Subcutaneous adipose tissue (tissue), 4 donors: ENCODE measurements around the gene PFKP. TPM values are rescaled to one million over a fixed set of nuclear protein-coding genes. Genes with fewer than 3 reads are reported as not detected.

Experiments used
- total RNA-seq, 4 donors: library from RNA; depleted of rRNA; stranded (reverse); fragments of >200 nt; gene quantifications; one replicate each; pipeline ENCODE4 v1.1.0, GENCODE V29; 2016
- TF ChIP-seq, protein P1 (sequence below): fragments of 450-650 bp; IDR thresholded peaks from one replicate; pipeline ENCODE4 v1.5.1; 2016; ENCODE audit warnings: low read depth, mild to moderate bottlenecking, control low read depth, antibody characterized with exemption, moderate library complexity

Gene PFKP
- total RNA-seq, 4 donors from 2014 or later, result 18.3 to 25.3 (median 20.0) TPM

DNA sequence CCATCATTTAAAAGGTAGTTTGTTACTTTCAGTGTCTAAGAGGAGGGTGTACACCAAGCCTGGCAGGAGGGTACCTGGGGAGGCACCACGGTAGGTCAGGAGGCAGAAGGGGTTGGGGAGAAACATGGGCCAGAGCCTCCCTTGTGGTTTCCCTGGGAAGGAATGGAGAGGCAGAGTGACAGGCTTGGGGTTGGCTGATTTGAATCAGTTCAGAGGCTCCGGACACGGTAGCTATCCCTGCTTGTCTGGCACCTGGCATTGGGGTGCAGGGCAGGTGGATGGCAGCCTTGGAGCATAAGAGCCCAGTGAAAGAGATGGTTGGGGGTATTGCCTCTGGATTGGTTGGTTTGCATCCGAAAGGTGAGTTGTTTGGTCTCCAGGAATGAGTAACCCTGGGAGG, 30.2 kb upstream of the PFKP start:
- TF ChIP-seq, protein P1, sequence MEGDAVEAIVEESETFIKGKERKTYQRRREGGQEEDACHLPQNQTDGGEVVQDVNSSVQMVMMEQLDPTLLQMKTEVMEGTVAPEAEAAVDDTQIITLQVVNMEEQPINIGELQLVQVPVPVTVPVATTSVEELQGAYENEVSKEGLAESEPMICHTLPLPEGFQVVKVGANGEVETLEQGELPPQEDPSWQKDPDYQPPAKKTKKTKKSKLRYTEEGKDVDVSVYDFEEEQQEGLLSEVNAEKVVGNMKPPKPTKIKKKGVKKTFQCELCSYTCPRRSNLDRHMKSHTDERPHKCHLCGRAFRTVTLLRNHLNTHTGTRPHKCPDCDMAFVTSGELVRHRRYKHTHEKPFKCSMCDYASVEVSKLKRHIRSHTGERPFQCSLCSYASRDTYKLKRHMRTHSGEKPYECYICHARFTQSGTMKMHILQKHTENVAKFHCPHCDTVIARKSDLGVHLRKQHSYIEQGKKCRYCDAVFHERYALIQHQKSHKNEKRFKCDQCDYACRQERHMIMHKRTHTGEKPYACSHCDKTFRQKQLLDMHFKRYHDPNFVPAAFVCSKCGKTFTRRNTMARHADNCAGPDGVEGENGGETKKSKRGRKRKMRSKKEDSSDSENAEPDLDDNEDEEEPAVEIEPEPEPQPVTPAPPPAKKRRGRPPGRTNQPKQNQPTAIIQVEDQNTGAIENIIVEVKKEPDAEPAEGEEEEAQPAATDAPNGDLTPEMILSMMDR, result no peak

DNA sequence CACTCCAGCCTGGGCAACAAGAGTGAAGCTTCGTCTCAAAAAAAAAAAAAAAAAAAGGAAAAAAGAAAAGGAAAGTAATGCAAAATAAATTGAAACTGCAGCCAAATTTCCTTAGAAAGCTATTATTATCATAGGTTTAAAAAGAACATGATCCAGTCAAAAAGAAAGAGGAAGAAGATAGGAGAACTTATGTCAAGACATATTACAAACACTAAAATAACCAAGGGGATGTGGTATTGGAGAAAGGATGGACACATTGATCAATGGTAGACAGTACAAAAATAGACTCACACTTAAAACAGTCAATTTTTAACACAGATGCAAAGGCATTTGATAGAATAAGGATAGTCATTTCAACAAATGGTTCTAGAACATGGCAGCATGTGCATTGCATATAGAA, 27.3 kb upstream of the PFKP start:
- TF ChIP-seq, protein P1, result no peak

DNA sequence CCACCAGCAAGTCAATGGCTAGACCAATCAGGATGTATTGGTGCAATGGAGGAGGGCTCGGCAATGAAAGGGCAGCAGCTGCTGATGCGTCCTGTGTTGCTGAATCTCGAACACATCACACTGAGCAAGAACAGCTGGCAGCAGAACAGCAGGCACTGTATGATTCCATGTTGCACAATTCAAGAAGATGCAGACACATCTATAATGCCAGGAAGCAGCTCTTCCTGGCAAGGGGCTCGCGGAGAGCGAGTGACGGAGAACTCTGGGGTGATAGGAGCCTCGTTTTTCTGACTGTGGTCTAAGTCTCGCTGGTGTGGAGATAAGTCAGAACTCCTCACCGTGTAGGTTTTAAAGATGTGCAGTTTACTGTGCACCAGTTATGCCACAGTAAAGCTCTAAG, 24.8 kb upstream of the PFKP start:
- TF ChIP-seq, protein P1, result no peak

DNA sequence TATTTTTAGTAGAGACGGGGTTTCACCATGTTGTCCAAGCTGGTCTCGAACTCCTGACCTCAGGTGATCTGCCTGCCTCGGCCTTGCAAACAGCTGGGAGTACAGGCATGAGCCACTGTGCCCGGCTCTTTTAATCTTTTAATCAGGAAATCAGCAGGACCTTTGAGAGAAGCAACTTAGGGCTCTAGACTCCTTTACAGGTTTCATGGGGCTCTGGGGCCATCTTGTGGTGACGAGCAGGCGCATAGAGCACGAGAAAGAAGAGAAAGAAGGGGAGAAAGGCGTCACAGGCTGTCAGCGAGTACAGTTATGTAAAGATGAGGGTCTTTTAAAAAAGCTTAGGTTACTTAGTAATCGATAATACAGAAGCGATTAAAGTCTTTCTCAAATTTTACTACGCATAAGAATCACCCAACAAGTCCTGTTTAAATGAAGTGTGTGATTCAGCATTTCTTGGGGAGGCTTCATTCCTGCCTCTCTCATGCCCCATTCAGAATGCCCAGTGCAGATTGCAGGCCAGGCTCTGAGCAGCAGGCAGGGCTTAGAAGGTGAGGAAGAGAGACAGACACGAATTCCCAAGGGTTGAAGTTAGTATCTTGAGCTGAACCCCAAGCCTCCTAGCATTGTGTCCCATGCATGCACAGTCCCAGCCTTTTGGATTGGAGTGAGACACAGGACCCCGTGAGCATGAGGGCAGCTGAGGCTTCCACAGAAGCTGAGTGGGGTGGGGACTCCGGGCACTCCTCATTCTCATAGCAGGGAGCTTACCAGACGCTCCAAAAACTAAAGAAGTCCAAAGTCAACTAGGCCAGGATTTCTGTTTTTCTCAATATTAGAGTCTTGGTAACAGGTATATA, 23.6 kb upstream of the PFKP start:
- TF ChIP-seq, protein P1, result no peak

DNA sequence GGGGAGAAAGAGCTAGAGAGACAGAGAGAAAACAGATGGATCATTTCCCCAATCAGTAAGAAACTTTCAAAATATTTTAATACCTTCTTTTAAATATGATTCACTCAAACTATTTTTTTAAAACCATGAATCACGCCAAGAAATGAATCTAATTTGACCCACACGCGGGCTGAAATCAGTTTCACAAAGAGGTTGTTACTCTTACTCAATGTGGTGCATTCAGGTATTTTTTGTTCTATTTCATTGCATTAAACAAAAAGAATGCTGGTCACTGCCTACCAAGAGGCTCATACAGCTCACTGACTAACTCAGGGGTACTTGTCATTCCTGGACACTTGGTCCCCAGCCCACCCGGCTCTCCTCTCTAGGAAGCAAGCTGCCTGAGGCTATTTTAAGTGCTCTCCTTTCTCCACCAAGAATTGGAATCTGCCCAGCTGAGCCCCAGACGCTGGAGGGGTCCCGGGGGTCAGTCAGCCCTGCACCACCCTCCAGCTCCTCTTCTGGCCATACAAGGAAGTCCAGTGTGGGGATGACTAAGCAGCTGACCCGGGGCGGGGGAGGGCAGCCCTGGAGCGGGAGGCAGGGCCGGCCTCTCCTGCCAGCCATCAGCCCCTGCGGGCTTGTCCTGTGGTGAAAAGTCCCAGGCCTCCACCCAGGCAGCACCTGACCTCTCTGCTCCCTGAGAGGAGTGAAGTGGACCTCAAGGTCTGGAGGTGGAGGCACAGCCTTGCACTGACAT, 21.7 kb upstream of the PFKP start:
- TF ChIP-seq, protein P1, result no peak

DNA sequence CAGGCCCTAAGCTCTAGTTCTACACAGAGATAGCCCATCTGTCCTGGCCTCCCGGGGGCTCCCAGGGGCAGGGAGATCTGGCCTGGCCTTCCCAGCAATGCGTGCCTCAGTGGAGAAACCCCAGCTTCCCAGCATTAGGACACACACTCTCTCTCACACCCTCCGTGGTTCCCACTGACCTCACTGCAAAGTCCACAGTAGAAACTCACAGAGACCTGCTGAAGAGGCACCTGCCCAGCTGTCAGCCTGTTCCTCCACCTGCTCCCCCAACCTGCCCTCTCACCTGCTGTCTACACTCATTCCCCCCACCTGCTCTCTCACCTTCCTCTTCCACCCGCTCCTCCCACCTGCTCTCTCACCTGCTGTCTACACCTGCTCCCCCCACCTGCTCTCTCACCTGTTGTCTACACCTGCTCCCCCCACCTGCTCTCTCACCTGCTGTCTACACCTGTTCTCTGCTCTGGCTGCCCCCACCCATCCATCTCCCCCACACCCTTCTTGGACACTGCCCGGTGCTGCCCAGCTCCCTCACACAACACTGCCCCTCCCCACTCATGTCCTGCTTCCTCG, 21.1 kb upstream of the PFKP start:
- TF ChIP-seq, protein P1, result no peak

DNA sequence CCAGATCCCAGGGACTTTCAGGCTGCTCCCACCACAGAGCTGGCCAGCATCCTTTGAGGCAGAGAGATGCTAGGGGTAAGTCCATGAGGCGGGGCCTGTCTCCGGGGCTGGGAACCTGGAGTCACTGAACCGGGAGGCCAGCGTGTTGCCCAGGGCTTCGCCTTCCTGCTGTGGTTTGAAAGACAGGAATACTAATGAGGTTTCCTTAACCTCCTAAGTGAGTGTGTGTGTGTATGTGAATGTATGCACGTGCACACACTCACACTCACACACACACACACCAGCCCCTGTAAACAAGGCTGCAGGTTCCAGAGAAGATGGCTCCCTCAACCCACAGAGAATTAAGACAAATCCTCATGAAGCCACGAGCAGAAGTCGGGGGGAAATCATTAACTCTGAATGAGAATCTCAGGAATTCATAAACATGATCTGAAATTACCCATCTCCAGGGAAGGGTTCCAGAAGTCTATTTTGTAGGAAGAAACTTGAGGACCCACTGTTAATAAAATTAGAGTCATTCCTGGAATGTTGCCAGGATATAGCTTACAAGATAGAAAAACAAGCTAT, 20.3 kb upstream of the PFKP start:
- TF ChIP-seq, protein P1, result no peak
